Measurements from ENCODE around the gene BEND5.

Gene BEND5

DNA sequence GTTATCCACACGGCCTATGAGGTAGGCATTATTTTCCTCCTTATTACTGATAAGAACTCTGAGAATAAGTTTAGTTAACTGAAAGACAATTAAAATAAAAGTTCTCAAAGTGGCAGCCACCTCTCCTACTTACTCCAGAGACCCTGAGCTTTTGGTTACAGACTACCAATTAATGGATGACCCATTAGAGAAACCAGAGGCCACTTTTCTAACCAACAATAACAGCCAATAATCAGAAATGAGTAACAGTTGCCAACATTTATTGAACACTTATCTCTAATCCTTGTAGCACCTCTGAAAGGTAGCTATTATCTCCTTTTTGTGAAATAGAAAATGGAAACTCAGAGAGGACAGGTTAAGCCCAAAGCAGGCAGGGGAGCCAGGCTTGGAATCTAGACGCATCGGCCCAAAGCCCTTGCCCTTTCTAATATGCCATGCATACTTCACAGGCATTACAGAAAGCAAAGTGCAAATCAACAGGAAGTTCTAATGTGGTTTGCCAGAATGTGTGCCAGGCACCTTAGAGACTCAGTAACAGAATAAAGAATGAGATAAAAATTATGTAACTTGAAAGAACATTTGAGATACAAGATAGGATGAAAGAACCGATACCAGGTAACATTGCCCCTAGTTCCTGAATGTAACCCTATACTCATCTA, 50.0 kb downstream of the BEND5 start:
- DNase-seq (ENCODE audit: low read depth) = no peak
- H3K4me3 ChIP-seq (replicated peaks; ENCODE audit: low read depth, low read length) = no peak overlapping the region
- no peak for TF ChIP-seq CTCF (IDR thresholded peaks at IDR 0.05; ENCODE audit: low read length, missing control alignments)

- DNase-seq (ENCODE audit: low read depth) = no peak
- TF ChIP-seq CTCF (IDR thresholded peaks at IDR 0.05; ENCODE audit: low read length, missing control alignments) = no peak
- H3K4me3 ChIP-seq (replicated peaks; ENCODE audit: low read depth, low read length) = no peak overlapping the region
These were observed 50.6 kb downstream of the BEND5 start for GRCh38 chr1:48726139-48726538.

- TF ChIP-seq CTCF (IDR thresholded peaks at IDR 0.05; ENCODE audit: low read length, missing control alignments) = no peak
- no peak for DNase-seq (ENCODE audit: low read depth)
- H3K4me3 ChIP-seq (replicated peaks; ENCODE audit: low read depth, low read length) = no peak overlapping the region
These were observed 51.2 kb downstream of the BEND5 start for GRCh38 chr1:48725341-48726046.

- no peak for DNase-seq (ENCODE audit: low read depth)
- no peak overlapping the region for H3K4me3 ChIP-seq (replicated peaks; ENCODE audit: low read depth, low read length)
- TF ChIP-seq CTCF (IDR thresholded peaks at IDR 0.05; ENCODE audit: low read length, missing control alignments) = no peak
These were observed 55.8 kb downstream of the BEND5 start for GRCh38 chr1:48720929-48721328.

DNA sequence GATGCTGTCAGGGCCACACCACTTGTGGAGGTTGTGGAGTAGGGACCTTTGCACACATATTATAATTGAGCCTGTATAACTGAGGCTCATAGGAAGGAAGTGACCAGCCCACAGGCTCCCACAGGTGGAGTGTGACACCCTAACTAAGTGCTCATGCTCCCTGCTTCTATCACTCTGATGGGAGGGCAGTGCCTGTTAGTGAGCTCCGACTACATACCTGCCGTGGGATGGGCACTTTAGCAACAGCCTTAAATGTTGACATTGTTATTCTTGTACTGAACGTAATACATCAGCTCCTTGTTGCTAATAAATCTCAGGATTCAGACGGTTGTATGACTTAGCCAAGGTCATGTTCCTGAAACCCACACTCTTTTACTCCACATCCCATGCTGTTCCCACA, 58.0 kb downstream of the BEND5 start:
- no peak overlapping the region for H3K4me3 ChIP-seq (replicated peaks; ENCODE audit: low read depth, low read length)
- TF ChIP-seq CTCF (IDR thresholded peaks at IDR 0.05; ENCODE audit: low read length, missing control alignments) = no peak
- no peak for DNase-seq (ENCODE audit: low read depth)

DNA sequence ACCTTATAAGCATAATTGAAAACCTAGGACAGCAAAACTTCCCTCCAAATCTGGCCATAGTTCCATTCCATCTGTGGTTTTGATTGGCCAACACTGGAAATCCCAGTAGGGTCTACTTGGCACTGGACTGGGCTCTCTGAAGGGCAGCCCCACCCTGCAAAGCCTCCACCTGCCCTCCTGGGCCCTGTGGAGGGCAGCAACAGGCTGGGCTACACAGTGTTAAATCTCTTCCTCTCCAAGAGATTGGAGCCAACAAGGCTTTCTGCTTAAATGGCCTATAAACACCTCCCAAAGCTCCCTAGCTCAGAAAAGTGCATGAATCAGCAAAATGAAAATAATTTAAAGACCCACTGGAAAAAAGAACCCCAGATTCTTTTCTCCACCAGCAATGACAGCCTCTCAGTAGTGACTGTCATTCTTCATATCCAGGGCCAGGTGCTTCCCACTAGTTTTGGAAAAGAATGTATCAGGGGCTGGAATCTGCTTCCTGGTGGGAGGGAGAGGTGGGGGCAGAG, 58.5 kb downstream of the BEND5 start:
- no peak for TF ChIP-seq CTCF (IDR thresholded peaks at IDR 0.05; ENCODE audit: low read length, missing control alignments)
- H3K4me3 ChIP-seq (replicated peaks; ENCODE audit: low read depth, low read length) = no peak overlapping the region
- DNase-seq (ENCODE audit: low read depth) = no peak

All from fibroblast of pulmonary artery (primary cell).